ENCODE measurements around the gene ART4.

GRCh38 chr12:14825256-14825655 lies 18.1 kb downstream of the ART4 start:
- TF ChIP-seq, protein P1, sequence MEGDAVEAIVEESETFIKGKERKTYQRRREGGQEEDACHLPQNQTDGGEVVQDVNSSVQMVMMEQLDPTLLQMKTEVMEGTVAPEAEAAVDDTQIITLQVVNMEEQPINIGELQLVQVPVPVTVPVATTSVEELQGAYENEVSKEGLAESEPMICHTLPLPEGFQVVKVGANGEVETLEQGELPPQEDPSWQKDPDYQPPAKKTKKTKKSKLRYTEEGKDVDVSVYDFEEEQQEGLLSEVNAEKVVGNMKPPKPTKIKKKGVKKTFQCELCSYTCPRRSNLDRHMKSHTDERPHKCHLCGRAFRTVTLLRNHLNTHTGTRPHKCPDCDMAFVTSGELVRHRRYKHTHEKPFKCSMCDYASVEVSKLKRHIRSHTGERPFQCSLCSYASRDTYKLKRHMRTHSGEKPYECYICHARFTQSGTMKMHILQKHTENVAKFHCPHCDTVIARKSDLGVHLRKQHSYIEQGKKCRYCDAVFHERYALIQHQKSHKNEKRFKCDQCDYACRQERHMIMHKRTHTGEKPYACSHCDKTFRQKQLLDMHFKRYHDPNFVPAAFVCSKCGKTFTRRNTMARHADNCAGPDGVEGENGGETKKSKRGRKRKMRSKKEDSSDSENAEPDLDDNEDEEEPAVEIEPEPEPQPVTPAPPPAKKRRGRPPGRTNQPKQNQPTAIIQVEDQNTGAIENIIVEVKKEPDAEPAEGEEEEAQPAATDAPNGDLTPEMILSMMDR (IDR thresholded peaks at IDR 0.05), result no peak
- TF ChIP-seq SIN3A (IDR thresholded peaks at IDR 0.05; ENCODE audit: borderline replicate concordance, insufficient read depth, low read depth, low read length), result no peak
- TF ChIP-seq REST (IDR thresholded peaks at IDR 0.05; ENCODE audit: insufficient read depth in 1 of 2, low read depth in 2 of 2, low read length in 1 of 2), result no peak
- TF ChIP-seq POLR2AphosphoS5 (IDR thresholded peaks at IDR 0.05; ENCODE audit: low read depth, low read length), result no peak

All from Panc1 (cell line).